Spleen (tissue), 7 donors: ENCODE results near the gene PLK5.

Experiments
- CTCF ChIP-seq, 11 experiments: fragments of 200-600 bp in 7 of 11; fragments of 450-650 bp in 4 of 11; sonication (generic) in 4 of 11; IDR thresholded peaks in 8 of 11; conservative IDR thresholded peaks in 3 of 11; 1 replicate in 7 of 11; 2 replicates in 4 of 11; pipeline versions ENCODE4 v1.4.0 to v1.8.0; 2016 to 2021; ENCODE audit warnings: antibody characterized with exemption in 11 of 11, inconsistent platforms in 4 of 11, mild to moderate bottlenecking in 1 of 11
- POLR2A ChIP-seq, 3 donors: fragments of 450-650 bp; IDR thresholded peaks; one replicate each; pipeline ENCODE4 v1.5.1; 2017; ENCODE audit warnings: antibody characterized with exemption in 3 of 3, mild to moderate bottlenecking in 1 of 3
- donor health status: DM: no; HTN: no; CAD: no; lungs with moderate emphysema.
- donor health status: DM: no; HTN: no; CAD: no.
- donor health status: DM: no; HTN: no; CAD: no.

- TF ChIP-seq CTCF (IDR thresholded peaks at IDR 0.05 in 8 of 11, conservative IDR thresholded peaks at IDR 0.05 in 3 of 11) (no peak), POLR2A (IDR thresholded peaks at IDR 0.05) (no peak)
Measured at GRCh38 chr19:1555487-1556389, 31.9 kb downstream of the PLK5 start.
